Hepatocyte (in vitro differentiated cells): Measurements from ENCODE around the gene ZFP36L1. TPM values are rescaled to one million over a fixed set of nuclear protein-coding genes. Genes with fewer than 3 reads are reported as not detected.

Experiments
- DNase-seq: peaks from one replicate; pipeline ENCODE4 v3.0.0-alpha.2; 2016; ENCODE audit warnings: low spot score
- H2AFZ ChIP-seq: fragments of 200-600 bp; sonication (generic); 2 replicates; pipeline ENCODE4 v1.6.0; 2016; ENCODE audit warnings: antibody characterized with exemption, mild to moderate bottlenecking
- H3K27ac ChIP-seq: fragments of 200-600 bp; sonication (generic); 2 replicates; pipeline ENCODE4 v1.5.1; 2016; ENCODE audit warnings: mild to moderate bottlenecking
- H3K27me3 ChIP-seq: fragments of 200-600 bp; sonication (generic); 2 replicates; pipeline ENCODE4 v1.6.1; 2016
- H3K36me3 ChIP-seq: fragments of 200-600 bp; sonication (generic); replicated peaks from 2 replicates; pipeline ENCODE4 v1.5.1; 2016; ENCODE audit warnings: low read depth; ENCODE audit not compliant: insufficient read depth
- H3K4me1 ChIP-seq: fragments of 200-600 bp; sonication (generic); 2 replicates; pipeline ENCODE4 v1.5.1; 2016; ENCODE audit warnings: mild to moderate bottlenecking, moderate library complexity; ENCODE audit not compliant: insufficient read depth
- H3K4me2 ChIP-seq: fragments of 200-600 bp; sonication (generic); 2 replicates; pipeline ENCODE4 v1.6.0; 2016
- H3K4me3 ChIP-seq: fragments of 200-600 bp; sonication (generic); 2 replicates; pipeline ENCODE4 v1.5.1; 2016; ENCODE audit warnings: mild to moderate bottlenecking
- H3K79me2 ChIP-seq: fragments of 200-600 bp; sonication (generic); 2 replicates; pipeline ENCODE4 v1.6.0; 2017; ENCODE audit warnings: mild to moderate bottlenecking
- H3K9me2 ChIP-seq: fragments of 200-600 bp; sonication (generic); replicated peaks from 2 replicates; pipeline ENCODE4 v1.6.0; 2017; ENCODE audit warnings: mild to moderate bottlenecking; ENCODE audit not compliant: insufficient read depth
- H3K9me3 ChIP-seq: fragments of 200-600 bp; sonication (generic); 2 replicates; pipeline ENCODE4 v1.5.1; 2016; ENCODE audit warnings: low read depth, mild to moderate bottlenecking
- H4K20me1 ChIP-seq: fragments of 200-600 bp; sonication (generic); 2 replicates; pipeline ENCODE4 v1.6.0; 2016; ENCODE audit warnings: mild to moderate bottlenecking; ENCODE audit not compliant: insufficient read depth, poor library complexity, severe bottlenecking
- EZH2 ChIP-seq: fragments of 200-600 bp; sonication (generic); IDR thresholded peaks from 2 replicates; pipeline ENCODE4 v1.6.1; 2016; ENCODE audit warnings: antibody characterized with exemption, mild to moderate bottlenecking, borderline replicate concordance
- EZH2phosphoT487 ChIP-seq: fragments of 200-600 bp; sonication (generic); IDR thresholded peaks from one replicate; pipeline ENCODE4 v1.6.1; 2018; ENCODE audit warnings: antibody characterized with exemption, mild to moderate bottlenecking, low read depth, moderate library complexity; ENCODE audit not compliant: unreplicated experiment, severe bottlenecking
- WGBS: methylation state at CpG from one replicate; pipeline ENCODE4 v1.1.6; 2016; ENCODE audit warnings: low lambda C conversion rate; ENCODE audit errors: missing lambda C conversion rate; 5-methylcytosine and 5-hydroxymethylcytosine counted together
- polyA plus RNA-seq: library from polyadenylated mRNA; unstranded; fragments of >200 nt; fragmentation: Nextera tagmentation; extraction: Ambion mirVana; gene quantifications from 2 replicates; pipeline ENCODE4 v1.2.1, GENCODE V29; 2016
- total RNA-seq: library from RNA; depleted of rRNA; stranded (reverse); fragments of >200 nt; gene quantifications from 2 replicates; pipeline ENCODE4 v1.2.3, GENCODE V29; 2014
- TF ChIP-seq, protein P1 (sequence below): fragments of 200-600 bp; sonication (generic); IDR thresholded peaks from 2 replicates; pipeline ENCODE4 v1.5.1; 2016; ENCODE audit warnings: antibody characterized with exemption, mild to moderate bottlenecking; ENCODE audit not compliant: poor library complexity

ZFP36L1 gene
- total and polyA plus RNA-seq, 2 experiments from 2014 or later = 101 to 404 TPM

DNA sequence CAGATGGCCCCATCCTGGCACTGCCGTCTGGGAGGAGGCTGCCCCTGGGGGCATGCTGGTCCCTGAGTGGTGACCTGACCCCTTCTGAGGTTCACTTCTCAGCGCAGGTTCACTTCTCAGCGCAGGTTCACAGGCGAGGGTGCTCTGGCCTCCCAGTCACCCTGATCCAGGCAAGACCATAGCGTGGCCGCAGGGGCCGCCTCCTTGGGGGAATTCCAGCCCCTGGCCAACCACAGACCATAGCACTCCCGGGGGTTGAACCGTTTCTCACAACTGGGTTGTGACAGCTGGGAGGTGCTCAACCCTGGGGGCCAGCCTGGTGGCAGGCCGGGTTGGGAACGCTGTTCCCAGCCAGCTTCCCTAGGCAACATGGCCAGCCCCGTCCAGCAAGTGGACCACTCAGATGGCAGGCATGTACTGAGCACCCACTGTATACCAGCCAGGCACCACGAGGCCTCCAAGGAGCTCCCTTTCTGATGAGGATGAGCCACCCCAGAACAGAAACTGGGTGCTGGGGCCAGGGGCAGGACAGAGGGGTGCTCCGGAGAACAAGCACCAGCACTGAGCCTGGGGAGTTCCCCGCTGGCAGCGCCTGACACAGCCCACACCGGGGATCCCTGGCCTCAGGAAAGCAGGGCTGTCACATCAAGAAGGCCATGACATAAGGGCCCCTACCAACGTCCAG is 28.3 kb upstream of the ZFP36L1 start:
- peaks cover under 1% of the 10 kb centered on the region for H3K79me2 ChIP-seq
- no peak overlapping the region for H3K4me2 ChIP-seq
- WGBS = 94% methylated on average over 18 of the region's 18 CpGs
- H3K4me3 ChIP-seq = no peak overlapping the region
- H3K36me3 ChIP-seq = no peaks in the 10 kb centered on the region
- H3K27ac ChIP-seq = no peak overlapping the region
- peak; percentile 6 for DNase-seq
- no peaks in the 10 kb centered on the region for H3K9me2 ChIP-seq
- no peak overlapping the region for H2AFZ ChIP-seq
- H4K20me1 ChIP-seq = no peaks in the 10 kb centered on the region
- no peaks in the 10 kb centered on the region for H3K27me3 ChIP-seq
- TF ChIP-seq, protein P1, sequence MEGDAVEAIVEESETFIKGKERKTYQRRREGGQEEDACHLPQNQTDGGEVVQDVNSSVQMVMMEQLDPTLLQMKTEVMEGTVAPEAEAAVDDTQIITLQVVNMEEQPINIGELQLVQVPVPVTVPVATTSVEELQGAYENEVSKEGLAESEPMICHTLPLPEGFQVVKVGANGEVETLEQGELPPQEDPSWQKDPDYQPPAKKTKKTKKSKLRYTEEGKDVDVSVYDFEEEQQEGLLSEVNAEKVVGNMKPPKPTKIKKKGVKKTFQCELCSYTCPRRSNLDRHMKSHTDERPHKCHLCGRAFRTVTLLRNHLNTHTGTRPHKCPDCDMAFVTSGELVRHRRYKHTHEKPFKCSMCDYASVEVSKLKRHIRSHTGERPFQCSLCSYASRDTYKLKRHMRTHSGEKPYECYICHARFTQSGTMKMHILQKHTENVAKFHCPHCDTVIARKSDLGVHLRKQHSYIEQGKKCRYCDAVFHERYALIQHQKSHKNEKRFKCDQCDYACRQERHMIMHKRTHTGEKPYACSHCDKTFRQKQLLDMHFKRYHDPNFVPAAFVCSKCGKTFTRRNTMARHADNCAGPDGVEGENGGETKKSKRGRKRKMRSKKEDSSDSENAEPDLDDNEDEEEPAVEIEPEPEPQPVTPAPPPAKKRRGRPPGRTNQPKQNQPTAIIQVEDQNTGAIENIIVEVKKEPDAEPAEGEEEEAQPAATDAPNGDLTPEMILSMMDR = no peak
- TF ChIP-seq EZH2phosphoT487 (no peak), EZH2 (no peak)
- no peaks in the 10 kb centered on the region for H3K9me3 ChIP-seq
- peaks cover 27% of the 10 kb centered on the region for H3K4me1 ChIP-seq

DNA sequence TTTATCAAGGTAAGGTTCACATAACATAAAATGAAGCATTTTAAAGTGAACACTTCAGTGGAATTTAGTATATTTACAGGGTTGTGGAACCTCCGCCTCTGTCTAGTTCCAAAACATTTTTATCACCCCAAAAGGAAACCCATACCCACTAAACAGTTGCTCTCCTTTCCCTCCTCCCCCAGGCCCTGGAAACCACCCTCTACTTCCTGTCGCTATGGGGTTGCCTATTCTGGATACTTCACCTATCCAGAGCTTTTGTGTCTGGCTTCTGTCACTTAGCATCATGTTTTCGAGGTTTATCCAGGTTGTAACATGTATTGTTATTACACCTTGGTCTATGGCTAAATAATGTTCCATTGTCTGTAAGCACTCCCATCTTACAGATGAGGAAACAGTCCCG is 27.7 kb upstream of the ZFP36L1 start:
- H3K9me3 ChIP-seq = no peaks in the 10 kb centered on the region
- WGBS = 84% methylated on average over 4 of the region's 4 CpGs
- no peak overlapping the region for H2AFZ ChIP-seq
- H3K27ac ChIP-seq = no peak overlapping the region
- DNase-seq = no peak
- no peak overlapping the region for H3K4me3 ChIP-seq
- TF ChIP-seq, protein P1 = no peak
- TF ChIP-seq EZH2phosphoT487 (no peak), EZH2 (no peak)
- no peaks in the 10 kb centered on the region for H3K27me3 ChIP-seq
- H4K20me1 ChIP-seq = no peaks in the 10 kb centered on the region
- H3K4me1 ChIP-seq = peaks cover 33% of the 10 kb centered on the region
- H3K36me3 ChIP-seq = no peaks in the 10 kb centered on the region
- no peaks in the 10 kb centered on the region for H3K9me2 ChIP-seq
- H3K79me2 ChIP-seq = peaks cover 6% of the 10 kb centered on the region
- H3K4me2 ChIP-seq = no peak overlapping the region

DNA sequence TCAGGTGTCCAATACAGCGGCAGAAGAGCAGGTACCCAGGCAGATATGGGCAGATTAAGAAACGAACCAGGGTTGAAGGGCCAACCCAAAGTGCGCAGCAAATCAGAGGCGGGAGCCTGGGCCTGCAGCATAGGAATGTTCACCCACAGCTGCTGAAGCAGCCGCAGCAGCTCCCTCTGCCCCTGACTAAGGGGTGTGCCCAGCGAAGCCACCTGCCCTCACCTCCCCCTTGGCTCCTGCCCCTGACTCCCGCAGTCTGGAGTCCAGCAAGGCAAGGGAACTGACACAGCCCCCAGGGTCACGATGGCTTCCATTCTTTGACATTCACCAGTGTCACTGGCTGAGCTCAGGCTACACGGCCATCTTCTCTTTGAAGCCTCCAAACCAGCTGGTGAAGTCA is 27.3 kb upstream of the ZFP36L1 start:
- H3K27ac ChIP-seq = peak overlapping the region; percentile 42

More for the DNA sequence above, 27.3 kb upstream of the ZFP36L1 start:
- Histone ChIP-seq H2AFZ (no peak overlapping the region), H3K4me2 (no peak overlapping the region), H3K9me2 (no peaks in the 10 kb centered on the region), H3K79me2 (peaks cover 10% of the 10 kb centered on the region), H3K9me3 (no peaks in the 10 kb centered on the region), H4K20me1 (no peaks in the 10 kb centered on the region), H3K4me3 (no peak overlapping the region), H3K4me1 (peaks cover 33% of the 10 kb centered on the region), H3K36me3 (no peaks in the 10 kb centered on the region), H3K27me3 (no peaks in the 10 kb centered on the region)
- DNase-seq = peak; percentile 5
- 91% methylated on average over 9 of the region's 9 CpGs for WGBS
- TF ChIP-seq, protein P1 = no peak
- TF ChIP-seq EZH2 = no peak
- no peak for TF ChIP-seq EZH2phosphoT487
